HCT116 (cell line): ENCODE results near the gene RBM44. TPM values are rescaled to one million over a fixed set of nuclear protein-coding genes. Genes with fewer than 3 reads are reported as not detected.
A peak's percentile ranks its signal among the peaks of the same experiment; 100 is the strongest.

Source experiments
- ATAC-seq: fragments of 200-7000 bp; cut with Tn5 transposase; 2 replicates; pipeline ENCODE4 v1.9.1; 2020; ENCODE audit warnings: mild to moderate bottlenecking, moderate library complexity
- BruUV-seq: library from RNA; stranded (reverse); fragments of 400-500 nt; replicated peaks from 2 replicates; lab custom pipeline; 2021; lab: Mats Ljungman, UMichigan
- CTCF ChIA-PET: fragments of 300-600 bp; sonication (Branson Sonifier 250); formaldehyde crosslinking; loops from one replicate; lab custom pipeline; 2021; ENCODE audit warnings: antibody characterized with exemption; lab: Charles Lee
- POLR2A ChIA-PET: fragments of 300-600, 350-600 bp; sonication (Branson Sonifier 250); formaldehyde crosslinking; loops from one replicate; lab custom pipeline; 2021; ENCODE audit warnings: antibody characterized with exemption; lab: Charles Lee
- RAD21 ChIA-PET, 2 experiments: fragments of 300-600 bp; sonication (Branson Sonifier 250); formaldehyde crosslinking; loops; one replicate each; lab custom pipeline; 2023; ENCODE audit warnings: low total read pairs in 2 of 2; ENCODE audit not compliant: uncharacterized antibody in 2 of 2, unreplicated experiment in 2 of 2, low non-redundant PET in 1 of 2; lab: Charles Lee
- DNase-seq: peaks from one replicate; pipeline ENCODE4 v3.0.0-alpha.2; 2010; ENCODE audit warnings: low read depth, low spot score
- H2AFZ ChIP-seq: fragments of 200-600 bp; shearing (Covaris generic), sonication (generic); 2 replicates; pipeline ENCODE4 v1.6.1; 2017; ENCODE audit warnings: low read depth, mixed run types, mixed read lengths, antibody characterized with exemption, low read length; ENCODE audit not compliant: poor library complexity, severe bottlenecking
- H3K27ac ChIP-seq: 2 replicates; pipeline ENCODE4 v1.5.1; 2012; ENCODE audit warnings: low read depth, low read length
- H3K27me3 ChIP-seq: fragments of 200-600 bp; sonication (generic); 2 replicates; pipeline ENCODE4 v1.6.1; 2016; ENCODE audit warnings: mixed run types, low read length, mixed read lengths; ENCODE audit not compliant: insufficient read depth
- H3K36me3 ChIP-seq, 2 experiments: fragments of 200-500 bp in 1 of 2; fragments of 200-600 bp in 1 of 2; sonication (Bioruptor generic) in 1 of 2; sonication (generic) in 1 of 2; 2 replicates each; pipeline versions ENCODE4 v1.5.1 to v1.6.1; 2014 to 2016; ENCODE audit warnings: low read length in 2 of 2, inconsistent platforms in 1 of 2, mixed read lengths in 1 of 2, mixed run types in 1 of 2; ENCODE audit not compliant: insufficient read depth in 2 of 2, control insufficient read depth in 1 of 2
- H3K4me1 ChIP-seq, 2 experiments: fragments of 200-600 bp in 1 of 2; sonication (generic) in 1 of 2; 2 replicates each; pipeline versions ENCODE4 v1.5.1 to v1.6.1; 2012 to 2017; ENCODE audit warnings: low read length in 2 of 2, inconsistent platforms in 1 of 2, mild to moderate bottlenecking in 1 of 2, mixed read lengths in 1 of 2, mixed run types in 1 of 2, moderate library complexity in 1 of 2; ENCODE audit not compliant: insufficient read depth in 2 of 2, control insufficient read depth in 1 of 2
- H3K4me2 ChIP-seq: fragments of 200-600 bp; sonication (generic); 2 replicates; pipeline ENCODE4 v1.6.1; 2017; ENCODE audit warnings: mixed run types, low read length, mixed read lengths
- H3K4me3 ChIP-seq, 2 experiments: fragments of 200-600 bp in 1 of 2; sonication (generic) in 1 of 2; replicated peaks in 1 of 2; 2 replicates each; pipeline ENCODE4 v1.5.1; 2011 to 2016; ENCODE audit warnings: low read length in 2 of 2, control low read depth in 1 of 2, low read depth in 1 of 2, mild to moderate bottlenecking in 1 of 2, mixed read lengths in 1 of 2, mixed run types in 1 of 2
- H3K79me2 ChIP-seq: fragments of 200-600 bp; sonication (generic); 2 replicates; pipeline ENCODE4 v1.6.1; 2017; ENCODE audit warnings: mild to moderate bottlenecking, mixed run types, low read length, moderate library complexity, mixed read lengths; ENCODE audit not compliant: insufficient read depth
- H3K9ac ChIP-seq: fragments of 200-600 bp; sonication (generic); 2 replicates; pipeline ENCODE4 v1.6.1; 2016; ENCODE audit warnings: low read length, mixed read lengths
- H3K9me2 ChIP-seq: fragments of 200-600 bp; sonication (generic), shearing (Covaris generic); 2 replicates; pipeline ENCODE4 v1.6.1; 2017; ENCODE audit warnings: mixed run types, mild to moderate bottlenecking, moderate library complexity; ENCODE audit not compliant: insufficient read depth
- H3K9me3 ChIP-seq, 2 experiments: fragments of 200-500 bp in 1 of 2; fragments of 200-600 bp in 1 of 2; sonication (Bioruptor generic) in 1 of 2; sonication (generic) in 1 of 2; 2 replicates each; pipeline ENCODE4 v1.6.1; 2014 to 2017; ENCODE audit warnings: low read length in 2 of 2, mixed read lengths in 2 of 2, inconsistent platforms in 1 of 2, low read depth in 1 of 2, mild to moderate bottlenecking in 1 of 2, mixed run types in 1 of 2, moderate library complexity in 1 of 2; ENCODE audit not compliant: control insufficient read depth in 1 of 2, insufficient read depth in 1 of 2
- H4K20me1 ChIP-seq: fragments of 200-600 bp; sonication (generic), shearing (Covaris generic); 2 replicates; pipeline ENCODE4 v1.6.1; 2017; ENCODE audit warnings: mixed run types, mild to moderate bottlenecking, moderate library complexity; ENCODE audit not compliant: insufficient read depth
- CBX3 ChIP-seq: IDR thresholded peaks from 2 replicates; pipeline ENCODE4 v1.6.1; 2012; ENCODE audit warnings: low read depth
- CEBPB ChIP-seq: IDR thresholded peaks from 2 replicates; pipeline ENCODE4 v1.6.1; 2012; ENCODE audit warnings: low read depth
- CTCF ChIP-seq, 3 experiments: fragments of 200-600 bp in 1 of 3; sonication (generic) in 1 of 3; IDR thresholded peaks in 2 of 3; conservative IDR thresholded peaks in 1 of 3; 2 replicates each; pipeline ENCODE4 v1.5.1; 2012 to 2017; ENCODE audit warnings: low read depth in 2 of 3, low read length in 2 of 3, antibody characterized with exemption in 1 of 3, borderline replicate concordance in 1 of 3, control low read depth in 1 of 3, mild to moderate bottlenecking in 1 of 3, mixed read lengths in 1 of 3, mixed run types in 1 of 3, moderate library complexity in 1 of 3; ENCODE audit not compliant: insufficient read depth in 1 of 3
- EGR1 ChIP-seq: IDR thresholded peaks from 2 replicates; pipeline ENCODE4 v1.6.1; 2012; ENCODE audit warnings: low read depth
- ELF1 ChIP-seq: IDR thresholded peaks from 2 replicates; pipeline ENCODE4 v1.6.1; 2012; ENCODE audit warnings: low read depth, borderline replicate concordance
- EZH2 ChIP-seq: fragments of 200-600 bp; sonication (generic); IDR thresholded peaks from 2 replicates; pipeline ENCODE4 v1.6.1; 2017; ENCODE audit warnings: antibody characterized with exemption, mixed run types
- FOSL1 ChIP-seq: IDR thresholded peaks from 2 replicates; pipeline ENCODE4 v1.6.1; 2012; ENCODE audit warnings: low read depth
- JUND ChIP-seq: IDR thresholded peaks from 2 replicates; pipeline ENCODE4 v1.6.1; 2012
- MAX ChIP-seq: IDR thresholded peaks from 2 replicates; pipeline ENCODE4 v1.6.1; 2012
- POLR2AphosphoS5 ChIP-seq: IDR thresholded peaks from 2 replicates; pipeline ENCODE4 v1.6.1; 2011; ENCODE audit warnings: mild to moderate bottlenecking, low read depth, low read length, moderate library complexity
- SP1 ChIP-seq: IDR thresholded peaks from 2 replicates; pipeline ENCODE4 v1.6.1; 2012; ENCODE audit warnings: low read depth
- TCF7L2 ChIP-seq: IDR thresholded peaks from 2 replicates; pipeline ENCODE4 v1.7.0; 2011; ENCODE audit warnings: borderline replicate concordance, inconsistent platforms; ENCODE audit not compliant: insufficient read depth, insufficient read length; ENCODE audit errors: extremely low read depth
- YY1 ChIP-seq: IDR thresholded peaks from 2 replicates; pipeline ENCODE4 v1.6.1; 2011; ENCODE audit warnings: low read length, low read depth, moderate library complexity, mild to moderate bottlenecking; ENCODE audit not compliant: insufficient replicate concordance; ENCODE audit errors: extremely low read depth
- ZNF274 ChIP-seq: fragments of 200-500 bp; sonication (Bioruptor generic); IDR thresholded peaks from 2 replicates; pipeline ENCODE4 v1.6.1; 2014; ENCODE audit warnings: mild to moderate bottlenecking, low read depth, low read length, inconsistent platforms
- intact Hi-C: fragments of 100-400 bp; cut with micrococcal nuclease; formaldehyde crosslinking; loops from 2 replicates; pipeline ENCODE4 v1.10.0; 2022
- total RNA-seq: library from RNA; stranded (reverse); gene quantifications from one replicate; pipeline ENCODE4 v1.2.1, GENCODE V29; 2021; ENCODE audit not compliant: unreplicated experiment

RBM44 gene
- total RNA-seq, 1 experiment from 2014 or later = 0.54 TPM

- no peaks in the 10 kb centered on the region for H3K27me3 ChIP-seq
- ChIA-PET POLR2A (interaction anchor here (0.7 kb wide), 1 partner anchor 73 kb away, joined by 3 read pairs; no protein-coding TSS in a partner anchor), CTCF (no interaction called here), RAD21 (interaction anchor here in 1 of 2 experiments (0.6 kb wide), 1 partner anchor 247 kb away, joined by 5 read pairs; no protein-coding TSS in a partner anchor)
- H3K36me3 ChIP-seq = no peaks in the 10 kb centered on the region
- ATAC-seq = no peak
- peak overlapping the region in 1 of 2 experiments; percentile 46; a peak in 1 of 4 replicates for H3K4me3 ChIP-seq
- no peak for TF ChIP-seq CTCF (IDR thresholded peaks at IDR 0.05 in 2 of 3, conservative IDR thresholded peaks at IDR 0.05 in 1 of 3; ENCODE audit: borderline replicate concordance in 1 of 3, insufficient read depth in 1 of 3, low read depth in 2 of 3, low read length in 2 of 3)
- no peak for TF ChIP-seq MAX
- TF ChIP-seq ZNF274 = no peak
- TF ChIP-seq CBX3 = no peak
- TF ChIP-seq JUND = no peak
- no peak for TF ChIP-seq ELF1
- no peak for TF ChIP-seq CEBPB
- no peak for TF ChIP-seq SP1
- no peak for TF ChIP-seq YY1
- TF ChIP-seq EGR1 = no peak
- no peak for TF ChIP-seq EZH2
- no peak for TF ChIP-seq FOSL1
- no peak for TF ChIP-seq POLR2AphosphoS5
- no peak for TF ChIP-seq TCF7L2
- no peak for DNase-seq
- H3K9ac ChIP-seq = peak overlapping the region; percentile 65
- no peaks in the 10 kb centered on the region for H3K9me3 ChIP-seq
- H4K20me1 ChIP-seq = no peaks in the 10 kb centered on the region
- BruUV-seq = no TSS peak
- intact Hi-C loops = loop anchor here (5.0 kb wide), 1 partner anchor 58 kb away; no protein-coding TSS in a partner anchor
- H3K27ac ChIP-seq = peak overlapping the region; percentile 90
- H3K79me2 ChIP-seq = peaks cover 40% of the 10 kb centered on the region
- peaks cover 67 to 94% of the 10 kb centered on the region in 2 experiments for H3K4me1 ChIP-seq
- no peak overlapping the region for H2AFZ ChIP-seq
- H3K9me2 ChIP-seq = no peaks in the 10 kb centered on the region
- H3K4me2 ChIP-seq = peak overlapping the region; percentile 79
Measured at GRCh38 chr2:237863689-237864443, 65.3 kb downstream of the RBM44 start.
